K562 (cell line): Measurements from ENCODE around the gene FAM83G. TPM values are rescaled to one million over a fixed set of nuclear protein-coding genes. Genes with fewer than 3 reads are reported as not detected.

Experiments
- ATAC-seq: fragments of 200-7000 bp; cut with Tn5 transposase; 3 replicates; pipeline ENCODE4 v1.9.1; 2020; ENCODE audit warnings: moderate library complexity
- BruUV-seq: library from RNA; stranded (reverse); fragments of 400-500 nt; replicated peaks from 2 replicates; lab custom pipeline; 2021; lab: Mats Ljungman, UMichigan
- CTCF ChIA-PET: fragments of 300-600 bp; formaldehyde crosslinking; extraction: SDS; loops from one replicate; lab custom pipeline; 2021; ENCODE audit warnings: low intra/inter-chr PET ratio; lab: Yijun Ruan, JAX
- POLR2A ChIA-PET: fragments of 300-600, 350-650 bp; sonication (Branson Sonifier 250); formaldehyde crosslinking; extraction: SDS; loops from one replicate; lab custom pipeline; 2021; ENCODE audit warnings: antibody characterized with exemption, inconsistent platforms; lab: Yijun Ruan, JAX
- DNase-seq, 4 experiments: peaks; one replicate each; pipeline versions ENCODE4 v3.0.0 to v3.0.0-alpha.2; 2011 to 2018; ENCODE audit warnings: low spot score in 3 of 4, mixed read lengths in 3 of 4; ENCODE audit errors: extremely low read depth in 1 of 4
- FAIRE-seq: peaks from 2 replicates; lab custom pipeline; 2011; peaks lifted over from hg19 to GRCh38; lab: Jason Lieb, UNC
- H2AFZ ChIP-seq: 2 replicates; pipeline ENCODE4 v1.6.0; 2011; ENCODE audit warnings: low read depth, low read length, control low read depth, inconsistent platforms
- H3K27ac ChIP-seq: fragments of 200-600 bp; 3 replicates; pipeline ENCODE4 v1.8.0; 2011; ENCODE audit warnings: low read depth, mild to moderate bottlenecking, control low read depth, inconsistent platforms, low read length, moderate library complexity, mixed read lengths; ENCODE audit errors: extremely low read depth
- H3K27me3 ChIP-seq, 2 experiments: fragments of 300-600 bp in 1 of 2; 2 replicates in 1 of 2; 3 replicates in 1 of 2; pipeline versions ENCODE4 v1.6.0 to v1.8.0; 2011; ENCODE audit warnings: inconsistent platforms in 2 of 2, low read length in 2 of 2, mild to moderate bottlenecking in 1 of 2, mixed read lengths in 1 of 2, moderate library complexity in 1 of 2; ENCODE audit not compliant: control insufficient read depth in 2 of 2, insufficient read depth in 2 of 2
- H3K36me3 ChIP-seq: fragments of 300-600 bp; 3 replicates; pipeline ENCODE4 v1.8.0; 2011; ENCODE audit warnings: mild to moderate bottlenecking, low read length, inconsistent platforms; ENCODE audit not compliant: control insufficient read depth, insufficient read depth
- H3K4me1 ChIP-seq, 2 experiments: fragments of 200-600 bp in 1 of 2; replicated peaks in 1 of 2; 2 replicates in 1 of 2; 3 replicates in 1 of 2; pipeline versions ENCODE4 v1.5.1 to v1.8.0; 2011; ENCODE audit warnings: inconsistent platforms in 2 of 2, low read length in 2 of 2, mild to moderate bottlenecking in 1 of 2, mixed read lengths in 1 of 2, moderate library complexity in 1 of 2; ENCODE audit not compliant: control insufficient read depth in 2 of 2, insufficient read depth in 2 of 2
- H3K4me2 ChIP-seq: 2 replicates; pipeline ENCODE4 v1.6.1; 2011; ENCODE audit warnings: low read length, control low read depth, inconsistent platforms, mixed read lengths; ENCODE audit not compliant: insufficient read depth
- H3K4me3 ChIP-seq: fragments of 200-600 bp; sonication (generic), shearing (Covaris generic); 2 replicates; pipeline ENCODE4 v1.5.1; 2016; ENCODE audit warnings: control low read depth, inconsistent platforms
- H3K79me2 ChIP-seq: fragments of 200-600 bp; 3 replicates; pipeline ENCODE4 v1.8.0; 2011; ENCODE audit warnings: low read length, inconsistent platforms; ENCODE audit not compliant: control insufficient read depth, insufficient read depth
- H3K9ac ChIP-seq, 2 experiments: 2 replicates each; pipeline versions ENCODE4 v1.6.0 to v1.6.1; 2011; ENCODE audit warnings: low read depth in 2 of 2, low read length in 2 of 2, control low read depth in 1 of 2, inconsistent platforms in 1 of 2, mild to moderate bottlenecking in 1 of 2, mixed read lengths in 1 of 2; ENCODE audit not compliant: insufficient read depth in 1 of 2
- H3K9me1 ChIP-seq: one replicate; pipeline ENCODE4 v1.6.0; 2011; ENCODE audit warnings: inconsistent platforms, mild to moderate bottlenecking, low read length, moderate library complexity; ENCODE audit not compliant: control insufficient read depth, insufficient read depth
- H3K9me3 ChIP-seq: replicated peaks from 2 replicates; pipeline ENCODE4 v1.5.1; 2011; ENCODE audit warnings: low read depth, low read length, inconsistent platforms; ENCODE audit not compliant: control insufficient read depth, insufficient read depth
- H4K20me1 ChIP-seq: replicated peaks from 2 replicates; pipeline ENCODE4 v1.6.1; 2011; ENCODE audit warnings: low read length, inconsistent platforms, mixed read lengths; ENCODE audit not compliant: control insufficient read depth, insufficient read depth
- CBFA2T3 ChIP-seq: fragments of 450-650 bp; IDR thresholded peaks from 2 replicates; pipeline ENCODE4 v1.6.1; 2017
- CTBP1 ChIP-seq: fragments of 450-650 bp; IDR thresholded peaks from 2 replicates; pipeline ENCODE4 v1.6.1; 2016; ENCODE audit warnings: borderline replicate concordance
- EGR1 ChIP-seq: fragments of 450-650 bp; conservative IDR thresholded peaks from 2 replicates; pipeline ENCODE4 v1.6.1; 2017; ENCODE audit warnings: mild to moderate bottlenecking
- NFIC ChIP-seq: fragments of 450-650 bp; IDR thresholded peaks from 2 replicates; pipeline ENCODE4 v1.6.1; 2017; ENCODE audit warnings: mild to moderate bottlenecking, inconsistent platforms
- NFIX ChIP-seq: fragments of 250-450 bp; sonication (Bioruptor Pico); IDR thresholded peaks from 2 replicates; pipeline ENCODE4 v1.4.0; 2020; ENCODE audit warnings: low read depth, mild to moderate bottlenecking, moderate library complexity
- TFAM ChIP-seq: fragments of 250-450 bp; sonication (Bioruptor Pico); conservative IDR thresholded peaks from 2 replicates; pipeline ENCODE4 v1.5.0; 2021; ENCODE audit warnings: mild to moderate bottlenecking, moderate library complexity
- TRIM25 ChIP-seq: fragments of 450-650 bp; IDR thresholded peaks from 2 replicates; pipeline ENCODE4 v1.7.0; 2016; ENCODE audit warnings: borderline replicate concordance
- VEZF1 ChIP-seq: fragments of 200-800 bp; sonication (Bioruptor generic); IDR thresholded peaks from 2 replicates; pipeline ENCODE4 v1.6.1; 2017; ENCODE audit warnings: missing genetic modification characterization, missing compliant biosample characterization
- ZBTB7A ChIP-seq: IDR thresholded peaks from 2 replicates; pipeline ENCODE4 v1.6.1; 2011; ENCODE audit warnings: low read depth, mild to moderate bottlenecking, low read length, moderate library complexity, borderline replicate concordance; ENCODE audit not compliant: control insufficient read depth
- ZNF830 ChIP-seq: fragments of 250-450 bp; sonication (Bioruptor Pico); IDR thresholded peaks from 2 replicates; pipeline ENCODE4 v1.5.0; 2021; ENCODE audit warnings: mild to moderate bottlenecking
- WGBS: fragments of 100-300 bp; shearing (Covaris generic); methylation state at CpG from one replicate; pipeline ENCODE4 v1.1.6; 2016; ENCODE audit warnings: low coverage, mixed read lengths; ENCODE audit not compliant: insufficient coverage; ENCODE audit errors: missing lambda C conversion rate; 5-methylcytosine and 5-hydroxymethylcytosine counted together
- in situ Hi-C: fragments of 300-500 bp; cut with MboI; formaldehyde crosslinking; loops from 4 replicates; pipeline ENCODE4 v1.15.0; 2018; ENCODE audit warnings: inconsistent platforms, mixed read lengths
- intact Hi-C: fragments of 100-400 bp; cut with micrococcal nuclease; formaldehyde crosslinking; loops from 2 replicates; pipeline ENCODE4 v1.14.2; 2022
- polyA plus RNA-seq, 8 experiments: library from polyadenylated mRNA; depleted of rRNA in 4 of 8; stranded (reverse) in 5 of 8; unstranded in 3 of 8; fragments of >200 nt; fragmentation: Nextera tagmentation in 2 of 8; fragmentation: Illumina TruSeq in 1 of 8; extraction: Ambion mirVana in 2 of 8; extraction: Trizol in 1 of 8; gene quantifications; 2 replicates each; pipeline versions ENCODE4 v1.2.1 to v1.2.3, GENCODE V29; 2011 to 2014; ENCODE audit warnings: inconsistent platforms in 1 of 8, missing spikeins in 1 of 8
- total RNA-seq, 7 experiments: library from RNA; depleted of rRNA in 6 of 7; stranded (reverse); fragments of >200 nt in 6 of 7; fragmentation: Illumina TruSeq in 2 of 7; extraction: Trizol in 2 of 7; gene quantifications; 2 replicates each; pipeline versions ENCODE4 v1.2.1 to v1.2.3, GENCODE V29; 2011 to 2021; ENCODE audit warnings: low replicate concordance in 1 of 7
- TF ChIP-seq, protein P1 (sequence below): sonication (generic); formaldehyde crosslinking; IDR thresholded peaks from 2 replicates; pipeline ENCODE4 v1.8.0; 2022; ENCODE audit warnings: mild to moderate bottlenecking, missing genetic modification reagents, borderline replicate concordance

FAM83G gene
- total and polyA plus RNA-seq, 9 of the 15 experiments (the other 6 are each of a cell fraction or from before 2014, with no cell fraction given) = 0.04 to 10.3 (median 4.5) TPM; not detected in 1

- no peak overlapping the region for H3K4me3 ChIP-seq
- FAIRE-seq = no peak
- CTCF ChIA-PET = no interaction called here
- intact Hi-C loops = no loop called here
- 14% methylated on average over 12 of the region's 27 CpGs for WGBS
- H3K9me3 ChIP-seq = no peaks in the 10 kb centered on the region
- peak overlapping the region in 1 of 2 experiments; percentile 68; a peak in 2 of 4 replicates for H3K9ac ChIP-seq
- H3K4me2 ChIP-seq = no peak overlapping the region
- no peaks in the 10 kb centered on the region for H4K20me1 ChIP-seq
- TF ChIP-seq VEZF1 (CRISPR knock-in tag) = 0 out of 2 replicates have a peak, but pooled peaks have one; percentile 16
- TF ChIP-seq TFAM = no peak
- peak; percentile 97 for TF ChIP-seq NFIC
- TF ChIP-seq, protein P1, sequence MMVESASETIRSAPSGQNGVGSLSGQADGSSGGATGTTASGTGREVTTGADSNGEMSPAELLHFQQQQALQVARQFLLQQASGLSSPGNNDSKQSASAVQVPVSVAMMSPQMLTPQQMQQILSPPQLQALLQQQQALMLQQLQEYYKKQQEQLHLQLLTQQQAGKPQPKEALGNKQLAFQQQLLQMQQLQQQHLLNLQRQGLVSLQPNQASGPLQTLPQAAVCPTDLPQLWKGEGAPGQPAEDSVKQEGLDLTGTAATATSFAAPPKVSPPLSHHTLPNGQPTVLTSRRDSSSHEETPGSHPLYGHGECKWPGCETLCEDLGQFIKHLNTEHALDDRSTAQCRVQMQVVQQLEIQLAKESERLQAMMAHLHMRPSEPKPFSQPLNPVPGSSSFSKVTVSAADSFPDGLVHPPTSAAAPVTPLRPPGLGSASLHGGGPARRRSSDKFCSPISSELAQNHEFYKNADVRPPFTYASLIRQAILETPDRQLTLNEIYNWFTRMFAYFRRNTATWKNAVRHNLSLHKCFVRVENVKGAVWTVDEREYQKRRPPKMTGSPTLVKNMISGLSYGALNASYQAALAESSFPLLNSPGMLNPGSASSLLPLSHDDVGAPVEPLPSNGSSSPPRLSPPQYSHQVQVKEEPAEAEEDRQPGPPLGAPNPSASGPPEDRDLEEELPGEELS = no peak
- TF ChIP-seq CTBP1 = no peak
- no peak for TF ChIP-seq TRIM25
- 0 out of 2 replicates have a peak, but pooled peaks have one; percentile 29 for TF ChIP-seq EGR1
- TF ChIP-seq CBFA2T3 = 0 out of 2 replicates have a peak, but pooled peaks have one; percentile 36
- peak; percentile 52 for TF ChIP-seq ZBTB7A
- TF ChIP-seq NFIX (CRISPR knock-in tag) = 0 out of 2 replicates have a peak, but pooled peaks have one; percentile 28
- TF ChIP-seq ZNF830 (CRISPR knock-in tag) = no peak
- POLR2A ChIA-PET = no interaction called here
- no TSS peak for BruUV-seq
- peak; percentile 23; the same call in 1 of the 3 replicates for ATAC-seq
- no peaks in the 10 kb centered on the region for H3K79me2 ChIP-seq
- no peaks in the 10 kb centered on the region for H3K9me1 ChIP-seq
- H3K36me3 ChIP-seq = no peaks in the 10 kb centered on the region
- peak overlapping the region; percentile 24; the same call in 1 of the 2 replicates for H2AFZ ChIP-seq
- no peaks in the 10 kb centered on the region for H3K27me3 ChIP-seq
- in situ Hi-C loops = loop anchor here (5.0 kb wide), 1 partner anchor 42 kb away; no protein-coding TSS in a partner anchor
- no peak overlapping the region for H3K27ac ChIP-seq
- DNase-seq = peak; percentile 42 to 83 (median 66)
- H3K4me1 ChIP-seq = peaks cover 9 to 47% of the 10 kb centered on the region in 2 experiments; a peak in 4 of 5 replicates
Observed at GRCh38 chr17:19019041-19019941, 14.7 kb upstream of the FAM83G start.
